Osteoblast (primary cell): ENCODE results near the gene SLC12A5. TPM values are rescaled to one million over a fixed set of nuclear protein-coding genes. Genes with fewer than 3 reads are reported as not detected.
A peak's percentile ranks its signal among the peaks of the same experiment; 100 is the strongest.

Experiments
- DNase-seq: peaks from one replicate; pipeline ENCODE4 v3.0.0; 2011; ENCODE audit warnings: low spot score, mixed read lengths; ENCODE audit not compliant: insufficient read length; ENCODE audit errors: missing footprints
- H2AFZ ChIP-seq: 2 replicates; pipeline ENCODE4 v1.6.0; 2011; ENCODE audit warnings: mild to moderate bottlenecking, low read length
- H3K27ac ChIP-seq: 2 replicates; pipeline ENCODE4 v1.5.1; 2011; ENCODE audit warnings: mild to moderate bottlenecking, low read depth, low read length, moderate library complexity
- H3K27me3 ChIP-seq: 2 replicates; pipeline ENCODE4 v1.6.0; 2012; ENCODE audit warnings: mild to moderate bottlenecking, control low read depth, inconsistent platforms, low read length, moderate library complexity; ENCODE audit not compliant: insufficient read depth
- H3K36me3 ChIP-seq: 2 replicates; pipeline ENCODE4 v1.5.1; 2011; ENCODE audit warnings: mild to moderate bottlenecking, low read length, control low read depth, moderate library complexity; ENCODE audit not compliant: insufficient read depth
- H3K4me1 ChIP-seq: 2 replicates; pipeline ENCODE4 v1.5.1; 2011; ENCODE audit warnings: mild to moderate bottlenecking, low read length, control low read depth, moderate library complexity; ENCODE audit not compliant: insufficient read depth
- H3K4me2 ChIP-seq: 2 replicates; pipeline ENCODE4 v1.6.0; 2011; ENCODE audit warnings: mild to moderate bottlenecking, low read length; ENCODE audit not compliant: insufficient read depth
- H3K4me3 ChIP-seq: fragments of 200-600 bp; sonication (generic); 3 replicates; pipeline ENCODE4 v1.5.1; 2012; ENCODE audit warnings: mild to moderate bottlenecking, low read length, inconsistent platforms; ENCODE audit not compliant: insufficient read depth
- H3K79me2 ChIP-seq: 2 replicates; pipeline ENCODE4 v1.6.0; 2012; ENCODE audit warnings: mild to moderate bottlenecking, low read length, control low read depth, inconsistent platforms; ENCODE audit not compliant: insufficient read depth
- H3K9me3 ChIP-seq: 2 replicates; pipeline ENCODE4 v1.5.1; 2011; ENCODE audit warnings: low read depth, low read length, control low read depth
- H4K20me1 ChIP-seq: 2 replicates; pipeline ENCODE4 v1.6.0; 2012; ENCODE audit warnings: mild to moderate bottlenecking, low read length, control low read depth; ENCODE audit not compliant: insufficient read depth
- CTCF ChIP-seq: IDR thresholded peaks from 2 replicates; pipeline ENCODE4 v1.5.1; 2011; ENCODE audit warnings: mild to moderate bottlenecking, low read depth, low read length, moderate library complexity; ENCODE audit errors: extremely low read depth
- total RNA-seq: library from RNA; depleted of rRNA; stranded (reverse); fragments of >200 nt; gene quantifications from 2 replicates; pipeline ENCODE4 v1.2.3, GENCODE V29; 2012

The SLC12A5 gene
- total RNA-seq, 1 donor: under 0.01 TPM

GRCh38 chr20:46035253-46035652, 6.2 kb downstream of the SLC12A5 start:
- no peak for TF ChIP-seq CTCF
- Histone ChIP-seq H4K20me1 (no peaks in the 10 kb centered on the region), H3K27me3 (peaks cover 21% of the 10 kb centered on the region), H2AFZ (no peak overlapping the region), H3K36me3 (no peaks in the 10 kb centered on the region), H3K27ac (no peak overlapping the region), H3K4me1 (no peaks in the 10 kb centered on the region), H3K4me3 (no peak overlapping the region), H3K79me2 (no peaks in the 10 kb centered on the region), H3K9me3 (no peaks in the 10 kb centered on the region), H3K4me2 (no peak overlapping the region)
- peak; percentile 77 for DNase-seq

- Histone ChIP-seq H3K4me3 (no peak overlapping the region), H3K36me3 (no peaks in the 10 kb centered on the region), H3K4me1 (no peaks in the 10 kb centered on the region), H4K20me1 (no peaks in the 10 kb centered on the region), H3K27me3 (peaks cover 18% of the 10 kb centered on the region), H2AFZ (no peak overlapping the region), H3K4me2 (no peak overlapping the region), H3K9me3 (no peaks in the 10 kb centered on the region), H3K79me2 (no peaks in the 10 kb centered on the region), H3K27ac (no peak overlapping the region)
- peak; percentile 13 for DNase-seq
- no peak for TF ChIP-seq CTCF
These were observed 6.7 kb downstream of the SLC12A5 start for GRCh38 chr20:46035713-46036112.

- H3K36me3 ChIP-seq: no peaks in the 10 kb centered on the region
- no peaks in the 10 kb centered on the region for H3K4me1 ChIP-seq
- H3K4me3 ChIP-seq: no peak overlapping the region
- H2AFZ ChIP-seq: no peak overlapping the region
- H3K27me3 ChIP-seq: peaks cover 11% of the 10 kb centered on the region
- H3K27ac ChIP-seq: no peak overlapping the region
- DNase-seq: peak; percentile 60
- no peak overlapping the region for H3K4me2 ChIP-seq
- H4K20me1 ChIP-seq: no peaks in the 10 kb centered on the region
- H3K9me3 ChIP-seq: no peaks in the 10 kb centered on the region
- no peak for TF ChIP-seq CTCF
- H3K79me2 ChIP-seq: no peaks in the 10 kb centered on the region
These were observed 7.4 kb downstream of the SLC12A5 start for GRCh38 chr20:46036370-46036769.

- no peak for TF ChIP-seq CTCF
- H3K4me3 ChIP-seq: no peak overlapping the region
- no peaks in the 10 kb centered on the region for H3K79me2 ChIP-seq
- peak; percentile 25 for DNase-seq
- no peak overlapping the region for H3K27ac ChIP-seq
- H3K27me3 ChIP-seq: peaks cover 5% of the 10 kb centered on the region
- no peaks in the 10 kb centered on the region for H4K20me1 ChIP-seq
- no peaks in the 10 kb centered on the region for H3K4me1 ChIP-seq
- H3K9me3 ChIP-seq: no peaks in the 10 kb centered on the region
- H2AFZ ChIP-seq: no peak overlapping the region
- H3K4me2 ChIP-seq: no peak overlapping the region
- no peaks in the 10 kb centered on the region for H3K36me3 ChIP-seq
These were observed 8.0 kb downstream of the SLC12A5 start for GRCh38 chr20:46037036-46037435.
